ENCODE results near the gene SLC35F2. TPM values are rescaled to one million over a fixed set of nuclear protein-coding genes. Genes with fewer than 3 reads are reported as not detected.

Gene SLC35F2
- total and polyA plus RNA-seq, 2 of the 4 experiments (the other 2 are of a cell fraction), result 4.9 to 15.4 TPM

- ATAC-seq (ENCODE audit: low read depth) (no peak), DNase-seq (no peak)
- dilution Hi-C loops (cut with HindIII; ENCODE audit: low sequenced_read_pairs, unreplicated experiment) (no loop called here), in situ Hi-C loops (cut with MboI; ENCODE audit: low sequenced_read_pairs) (no loop called here), intact Hi-C loops (cut with micrococcal nuclease) (no loop called here)
- ChIA-PET CTCF (interaction anchor here (0.6 kb wide), 1 partner anchor 28 kb away, joined by 9 read pairs; no protein-coding TSS in a partner anchor), POLR2A (ENCODE audit: unreplicated experiment) (no interaction called here)
- H3K23ac ChIP-seq (ENCODE audit: low read depth, low read length), result no peak overlapping the region
- no peak overlapping the region for H2BK20ac ChIP-seq (ENCODE audit: low read depth, low read length)
- no peaks in the 10 kb centered on the region for H3K9me3 ChIP-seq (ENCODE audit: control insufficient read depth, insufficient read depth, low read length)
- H3K18ac ChIP-seq (ENCODE audit: low read depth, low read length), result no peak overlapping the region
- H2BK5ac ChIP-seq (ENCODE audit: low read depth, low read length, poor library complexity, severe bottlenecking), result no peak overlapping the region
- H4K20me1 ChIP-seq (ENCODE audit: insufficient read depth, low read length), result no peaks in the 10 kb centered on the region
- no peak overlapping the region for H2AK5ac ChIP-seq (ENCODE audit: low read depth, low read length)
- H3K79me1 ChIP-seq (ENCODE audit: low read depth in 1 of 2, low read length in 2 of 2), result 0 out of 4 replicates have a peak, but pooled peaks cover under 1 to 3% of the 10 kb centered on the region in 2 experiments
- H3K4ac ChIP-seq (ENCODE audit: low read depth, low read length), result no peak overlapping the region
- H3K36me3 ChIP-seq (ENCODE audit: control insufficient read depth, insufficient read depth, low read length), result no peaks in the 10 kb centered on the region
- no peak overlapping the region for H3K27ac ChIP-seq (ENCODE audit: insufficient read depth, low read length)
- no peak overlapping the region for H3K9ac ChIP-seq (ENCODE audit: low read depth, low read length)
- H3K4me3 ChIP-seq (ENCODE audit: insufficient read depth, low read depth, low read length), result no peak overlapping the region
- H2BK120ac ChIP-seq (ENCODE audit: low read depth, low read length), result no peak overlapping the region
- H4K91ac ChIP-seq (ENCODE audit: insufficient read depth, low read depth, low read length), result no peak overlapping the region
- no peak overlapping the region for H3K4me2 ChIP-seq (ENCODE audit: low read depth, low read length)
- H4K5ac ChIP-seq (ENCODE audit: low read depth, low read length), result no peak overlapping the region
- H3K14ac ChIP-seq (replicated peaks; ENCODE audit: low read depth, low read length), result no peak overlapping the region
- H2AFZ ChIP-seq (replicated peaks; ENCODE audit: low read length, poor library complexity), result no peak overlapping the region
- no peak overlapping the region for H3K56ac ChIP-seq (ENCODE audit: extremely low read depth, insufficient read depth, low read length)
- no TSS peak for BruUV-seq (replicated peaks)
- TF ChIP-seq MAFK (IDR thresholded peaks at IDR 0.05; ENCODE audit: low read depth, low read length) (no peak), RFX5 (IDR thresholded peaks at IDR 0.05; ENCODE audit: low read depth, low read length) (no peak), NFE2L2 (IDR thresholded peaks at IDR 0.05; ENCODE audit: low read depth, low read length) (no peak), CEBPB (IDR thresholded peaks at IDR 0.05; ENCODE audit: low read depth, low read length) (no peak), ELK1 (IDR thresholded peaks at IDR 0.05; ENCODE audit: borderline replicate concordance, low read depth, low read length) (no peak), RCOR1 (IDR thresholded peaks at IDR 0.05; ENCODE audit: insufficient replicate concordance, low read length) (no peak), RAD21 (IDR thresholded peaks at IDR 0.05; ENCODE audit: low read length) (no peak), MAZ (IDR thresholded peaks at IDR 0.05; ENCODE audit: borderline replicate concordance, low read depth, low read length) (no peak), FOS (IDR thresholded peaks at IDR 0.05; ENCODE audit: low read depth, low read length) (no peak), POLR2A (IDR thresholded peaks at IDR 0.05; ENCODE audit: low read depth, low read length) (no peak)
- TF ChIP-seq, protein P1, sequence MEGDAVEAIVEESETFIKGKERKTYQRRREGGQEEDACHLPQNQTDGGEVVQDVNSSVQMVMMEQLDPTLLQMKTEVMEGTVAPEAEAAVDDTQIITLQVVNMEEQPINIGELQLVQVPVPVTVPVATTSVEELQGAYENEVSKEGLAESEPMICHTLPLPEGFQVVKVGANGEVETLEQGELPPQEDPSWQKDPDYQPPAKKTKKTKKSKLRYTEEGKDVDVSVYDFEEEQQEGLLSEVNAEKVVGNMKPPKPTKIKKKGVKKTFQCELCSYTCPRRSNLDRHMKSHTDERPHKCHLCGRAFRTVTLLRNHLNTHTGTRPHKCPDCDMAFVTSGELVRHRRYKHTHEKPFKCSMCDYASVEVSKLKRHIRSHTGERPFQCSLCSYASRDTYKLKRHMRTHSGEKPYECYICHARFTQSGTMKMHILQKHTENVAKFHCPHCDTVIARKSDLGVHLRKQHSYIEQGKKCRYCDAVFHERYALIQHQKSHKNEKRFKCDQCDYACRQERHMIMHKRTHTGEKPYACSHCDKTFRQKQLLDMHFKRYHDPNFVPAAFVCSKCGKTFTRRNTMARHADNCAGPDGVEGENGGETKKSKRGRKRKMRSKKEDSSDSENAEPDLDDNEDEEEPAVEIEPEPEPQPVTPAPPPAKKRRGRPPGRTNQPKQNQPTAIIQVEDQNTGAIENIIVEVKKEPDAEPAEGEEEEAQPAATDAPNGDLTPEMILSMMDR (conservative IDR thresholded peaks at IDR 0.05; ENCODE audit: low read depth, low read length), result no peak
- 100% methylated on average over 1 of the region's 8 CpGs; no CpG with 5 or more reads in 1 of the 2 experiments for WGBS, 2 experiments (ENCODE audit: extremely low coverage in 2 of 2, insufficient read length in 1 of 2)
- peaks cover 10% of the 10 kb centered on the region for H3K4me1 ChIP-seq (ENCODE audit: control insufficient read depth, insufficient read depth, low read length)
- no peak overlapping the region for H2AK9ac ChIP-seq (replicated peaks; ENCODE audit: low read depth, low read length, poor library complexity)
- H3K9me1 ChIP-seq (ENCODE audit: insufficient read depth, low read length), result peaks cover 9% of the 10 kb centered on the region; the same call in 1 of the 2 replicates
- no peak overlapping the region for H2BK15ac ChIP-seq (ENCODE audit: low read depth, low read length)
- no peaks in the 10 kb centered on the region for H3K27me3 ChIP-seq (ENCODE audit: control insufficient read depth, insufficient read depth, low read length)
- H4K8ac ChIP-seq (ENCODE audit: low read depth in 2 of 2, low read length in 2 of 2), result no peak overlapping the region
Observed at GRCh38 chr11:107842412-107843100, 16.0 kb downstream of the SLC35F2 start.

Measured in IMR-90 (cell line).